Measurements from ENCODE around the gene PIGZ.

PIGZ gene

GRCh38 chr3:196965112-196965803, 3.4 kb downstream of the PIGZ start:
- no peak overlapping the region for H3K27ac ChIP-seq
- no peak for DNase-seq
- H3K4me3 ChIP-seq (ENCODE audit: low read depth, low read length): no peak overlapping the region
- no peaks in the 10 kb centered on the region for H3K27me3 ChIP-seq (ENCODE audit: insufficient read depth, low read depth, severe bottlenecking)
- no peaks in the 10 kb centered on the region for H3K36me3 ChIP-seq
- H3K9me3 ChIP-seq (ENCODE audit: severe bottlenecking): no peaks in the 10 kb centered on the region
- TF ChIP-seq, protein P1, sequence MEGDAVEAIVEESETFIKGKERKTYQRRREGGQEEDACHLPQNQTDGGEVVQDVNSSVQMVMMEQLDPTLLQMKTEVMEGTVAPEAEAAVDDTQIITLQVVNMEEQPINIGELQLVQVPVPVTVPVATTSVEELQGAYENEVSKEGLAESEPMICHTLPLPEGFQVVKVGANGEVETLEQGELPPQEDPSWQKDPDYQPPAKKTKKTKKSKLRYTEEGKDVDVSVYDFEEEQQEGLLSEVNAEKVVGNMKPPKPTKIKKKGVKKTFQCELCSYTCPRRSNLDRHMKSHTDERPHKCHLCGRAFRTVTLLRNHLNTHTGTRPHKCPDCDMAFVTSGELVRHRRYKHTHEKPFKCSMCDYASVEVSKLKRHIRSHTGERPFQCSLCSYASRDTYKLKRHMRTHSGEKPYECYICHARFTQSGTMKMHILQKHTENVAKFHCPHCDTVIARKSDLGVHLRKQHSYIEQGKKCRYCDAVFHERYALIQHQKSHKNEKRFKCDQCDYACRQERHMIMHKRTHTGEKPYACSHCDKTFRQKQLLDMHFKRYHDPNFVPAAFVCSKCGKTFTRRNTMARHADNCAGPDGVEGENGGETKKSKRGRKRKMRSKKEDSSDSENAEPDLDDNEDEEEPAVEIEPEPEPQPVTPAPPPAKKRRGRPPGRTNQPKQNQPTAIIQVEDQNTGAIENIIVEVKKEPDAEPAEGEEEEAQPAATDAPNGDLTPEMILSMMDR (IDR thresholded peaks at IDR 0.05; ENCODE audit: low read depth, low read length): no peak

GRCh38 chr3:196963631-196963953, 5.0 kb downstream of the PIGZ start:
- Histone ChIP-seq H3K27ac (no peak overlapping the region), H3K4me3 (ENCODE audit: low read depth, low read length) (no peak overlapping the region), H3K36me3 (no peaks in the 10 kb centered on the region), H3K9me3 (ENCODE audit: severe bottlenecking) (no peaks in the 10 kb centered on the region), H3K27me3 (ENCODE audit: insufficient read depth, low read depth, severe bottlenecking) (no peaks in the 10 kb centered on the region)
- TF ChIP-seq, protein P1 (IDR thresholded peaks at IDR 0.05; ENCODE audit: low read depth, low read length): no peak
- no peak for DNase-seq

DNA sequence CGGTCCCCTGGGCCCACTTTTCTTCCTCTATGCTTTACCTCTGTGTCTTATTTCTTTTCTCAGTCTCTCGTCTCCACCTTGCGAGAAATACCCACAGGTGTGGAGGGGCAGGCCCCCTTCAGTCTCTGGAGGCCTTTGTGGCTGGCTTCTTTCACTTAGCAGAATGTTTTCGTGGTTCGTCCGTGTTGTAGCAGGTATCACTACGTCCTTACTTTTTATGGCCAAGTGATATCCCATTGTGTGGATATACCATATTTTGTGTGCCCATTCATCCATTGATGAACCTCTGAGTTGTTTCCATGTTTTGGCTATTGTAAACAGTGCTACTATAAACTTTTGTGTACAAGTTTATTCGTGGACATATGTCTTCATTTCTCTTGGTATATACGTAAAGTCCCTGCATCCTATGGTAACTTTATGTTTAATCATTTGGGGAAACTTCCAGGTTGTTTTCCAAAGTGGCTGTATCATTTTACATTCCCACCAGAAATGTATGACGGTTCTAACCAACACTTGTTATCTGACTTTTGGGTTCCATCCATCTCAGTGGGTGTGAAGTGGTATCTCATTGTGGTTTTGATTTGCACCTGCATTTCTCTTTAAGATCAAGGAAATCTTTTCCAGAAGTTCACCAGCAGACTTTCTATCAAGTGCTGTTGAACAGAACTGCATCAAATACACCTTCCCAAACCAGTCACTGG, 5.6 kb downstream of the PIGZ start:
- H3K27me3 ChIP-seq (ENCODE audit: insufficient read depth, low read depth, severe bottlenecking): no peaks in the 10 kb centered on the region
- no peaks in the 10 kb centered on the region for H3K9me3 ChIP-seq (ENCODE audit: severe bottlenecking)
- no peak overlapping the region for H3K27ac ChIP-seq
- TF ChIP-seq, protein P1 (IDR thresholded peaks at IDR 0.05; ENCODE audit: low read depth, low read length): no peak
- DNase-seq: no peak
- no peaks in the 10 kb centered on the region for H3K36me3 ChIP-seq
- H3K4me3 ChIP-seq (ENCODE audit: low read depth, low read length): no peak overlapping the region

- no peaks in the 10 kb centered on the region for H3K9me3 ChIP-seq (ENCODE audit: severe bottlenecking)
- TF ChIP-seq, protein P1 (IDR thresholded peaks at IDR 0.05; ENCODE audit: low read depth, low read length): no peak
- no peak overlapping the region for H3K27ac ChIP-seq
- no peak overlapping the region for H3K4me3 ChIP-seq (ENCODE audit: low read depth, low read length)
- H3K36me3 ChIP-seq: no peaks in the 10 kb centered on the region
- DNase-seq: no peak
- H3K27me3 ChIP-seq (ENCODE audit: insufficient read depth, low read depth, severe bottlenecking): no peaks in the 10 kb centered on the region
Observed at GRCh38 chr3:196962108-196962929, 6.3 kb downstream of the PIGZ start.

DNA sequence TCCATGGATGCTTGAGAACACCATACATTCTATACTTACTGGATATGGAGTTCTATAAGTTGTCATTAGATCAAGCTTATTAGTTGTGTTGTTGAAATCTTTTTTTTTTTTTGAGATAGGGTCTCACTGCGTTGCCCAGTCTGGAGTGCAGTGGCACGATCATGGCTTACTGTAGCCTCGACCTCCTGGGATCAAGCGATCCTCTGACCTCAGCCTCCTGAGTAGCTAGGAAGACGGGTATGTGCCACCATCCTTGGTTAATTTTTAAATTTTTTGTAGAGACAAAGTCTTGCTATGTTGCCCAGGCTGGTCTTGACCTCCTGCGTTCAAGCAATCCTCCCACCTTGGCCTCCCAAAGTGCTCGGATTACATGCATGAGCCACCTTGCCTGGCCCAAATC, 13.8 kb downstream of the PIGZ start:
- H3K27me3 ChIP-seq (ENCODE audit: insufficient read depth, low read depth, severe bottlenecking): no peaks in the 10 kb centered on the region
- H3K27ac ChIP-seq: no peak overlapping the region
- no peaks in the 10 kb centered on the region for H3K9me3 ChIP-seq (ENCODE audit: severe bottlenecking)
- DNase-seq: no peak
- H3K4me3 ChIP-seq (ENCODE audit: low read depth, low read length): no peak overlapping the region
- TF ChIP-seq, protein P1 (IDR thresholded peaks at IDR 0.05; ENCODE audit: low read depth, low read length): no peak
- no peaks in the 10 kb centered on the region for H3K36me3 ChIP-seq
